K562 (cell line): ENCODE results near the gene HELZ. TPM values are rescaled to one million over a fixed set of nuclear protein-coding genes. Genes with fewer than 3 reads are reported as not detected.

Experiments used
- ATAC-seq: fragments of 200-7000 bp; cut with Tn5 transposase; 3 replicates; pipeline ENCODE4 v1.9.1; 2020; ENCODE audit warnings: moderate library complexity
- BruUV-seq: library from RNA; stranded (reverse); fragments of 400-500 nt; replicated peaks from 2 replicates; lab custom pipeline; 2021; lab: Mats Ljungman, UMichigan
- CTCF ChIA-PET: fragments of 300-600 bp; formaldehyde crosslinking; extraction: SDS; loops from one replicate; lab custom pipeline; 2021; ENCODE audit warnings: low intra/inter-chr PET ratio; lab: Yijun Ruan, JAX
- POLR2A ChIA-PET: fragments of 300-600, 350-650 bp; sonication (Branson Sonifier 250); formaldehyde crosslinking; extraction: SDS; loops from one replicate; lab custom pipeline; 2021; ENCODE audit warnings: antibody characterized with exemption, inconsistent platforms; lab: Yijun Ruan, JAX
- DNase-seq, 4 experiments: peaks; one replicate each; pipeline versions ENCODE4 v3.0.0 to v3.0.0-alpha.2; 2011 to 2018; ENCODE audit warnings: low spot score in 3 of 4, mixed read lengths in 3 of 4; ENCODE audit errors: extremely low read depth in 1 of 4
- FAIRE-seq: peaks from 2 replicates; lab custom pipeline; 2011; peaks lifted over from hg19 to GRCh38; lab: Jason Lieb, UNC
- H2AFZ ChIP-seq: 2 replicates; pipeline ENCODE4 v1.6.0; 2011; ENCODE audit warnings: low read depth, low read length, control low read depth, inconsistent platforms
- H3K27ac ChIP-seq: fragments of 200-600 bp; 3 replicates; pipeline ENCODE4 v1.8.0; 2011; ENCODE audit warnings: low read depth, mild to moderate bottlenecking, control low read depth, inconsistent platforms, low read length, moderate library complexity, mixed read lengths; ENCODE audit errors: extremely low read depth
- H3K27me3 ChIP-seq, 2 experiments: fragments of 300-600 bp in 1 of 2; 2 replicates in 1 of 2; 3 replicates in 1 of 2; pipeline versions ENCODE4 v1.6.0 to v1.8.0; 2011; ENCODE audit warnings: inconsistent platforms in 2 of 2, low read length in 2 of 2, mild to moderate bottlenecking in 1 of 2, mixed read lengths in 1 of 2, moderate library complexity in 1 of 2; ENCODE audit not compliant: control insufficient read depth in 2 of 2, insufficient read depth in 2 of 2
- H3K36me3 ChIP-seq: fragments of 300-600 bp; 3 replicates; pipeline ENCODE4 v1.8.0; 2011; ENCODE audit warnings: mild to moderate bottlenecking, low read length, inconsistent platforms; ENCODE audit not compliant: control insufficient read depth, insufficient read depth
- H3K4me1 ChIP-seq, 2 experiments: fragments of 200-600 bp in 1 of 2; replicated peaks in 1 of 2; 2 replicates in 1 of 2; 3 replicates in 1 of 2; pipeline versions ENCODE4 v1.5.1 to v1.8.0; 2011; ENCODE audit warnings: inconsistent platforms in 2 of 2, low read length in 2 of 2, mild to moderate bottlenecking in 1 of 2, mixed read lengths in 1 of 2, moderate library complexity in 1 of 2; ENCODE audit not compliant: control insufficient read depth in 2 of 2, insufficient read depth in 2 of 2
- H3K4me2 ChIP-seq: 2 replicates; pipeline ENCODE4 v1.6.1; 2011; ENCODE audit warnings: low read length, control low read depth, inconsistent platforms, mixed read lengths; ENCODE audit not compliant: insufficient read depth
- H3K4me3 ChIP-seq: fragments of 200-600 bp; sonication (generic), shearing (Covaris generic); 2 replicates; pipeline ENCODE4 v1.5.1; 2016; ENCODE audit warnings: control low read depth, inconsistent platforms
- H3K79me2 ChIP-seq: fragments of 200-600 bp; 3 replicates; pipeline ENCODE4 v1.8.0; 2011; ENCODE audit warnings: low read length, inconsistent platforms; ENCODE audit not compliant: control insufficient read depth, insufficient read depth
- H3K9ac ChIP-seq, 2 experiments: 2 replicates each; pipeline versions ENCODE4 v1.6.0 to v1.6.1; 2011; ENCODE audit warnings: low read depth in 2 of 2, low read length in 2 of 2, control low read depth in 1 of 2, inconsistent platforms in 1 of 2, mild to moderate bottlenecking in 1 of 2, mixed read lengths in 1 of 2; ENCODE audit not compliant: insufficient read depth in 1 of 2
- H3K9me1 ChIP-seq: one replicate; pipeline ENCODE4 v1.6.0; 2011; ENCODE audit warnings: inconsistent platforms, mild to moderate bottlenecking, low read length, moderate library complexity; ENCODE audit not compliant: control insufficient read depth, insufficient read depth
- H3K9me3 ChIP-seq: replicated peaks from 2 replicates; pipeline ENCODE4 v1.5.1; 2011; ENCODE audit warnings: low read depth, low read length, inconsistent platforms; ENCODE audit not compliant: control insufficient read depth, insufficient read depth
- H4K20me1 ChIP-seq: replicated peaks from 2 replicates; pipeline ENCODE4 v1.6.1; 2011; ENCODE audit warnings: low read length, inconsistent platforms, mixed read lengths; ENCODE audit not compliant: control insufficient read depth, insufficient read depth
- CBX2 ChIP-seq: fragments of 200-600 bp; sonication (generic); IDR thresholded peaks from one replicate; pipeline ENCODE4 v1.6.1; 2012; ENCODE audit warnings: mild to moderate bottlenecking, low read length, inconsistent platforms; ENCODE audit not compliant: insufficient read depth, poor library complexity, severe bottlenecking
- ESRRA ChIP-seq: fragments of 450-650 bp; IDR thresholded peaks from 2 replicates; pipeline ENCODE4 v1.6.1; 2014; ENCODE audit warnings: low read depth, mild to moderate bottlenecking, moderate library complexity, borderline replicate concordance
- HNRNPUL1 ChIP-seq: fragments of 200-400 bp; formaldehyde crosslinking; IDR thresholded peaks from 2 replicates; pipeline ENCODE4 v1.6.1; 2017; ENCODE audit warnings: low read length
- KDM5B ChIP-seq: fragments of 200-600 bp; sonication (generic); IDR thresholded peaks from 2 replicates; pipeline ENCODE4 v1.6.1; 2012; ENCODE audit warnings: low read depth, mild to moderate bottlenecking, moderate library complexity, low read length, control low read depth, inconsistent platforms; ENCODE audit not compliant: insufficient replicate concordance
- MTA3 ChIP-seq: fragments of 450-650 bp; formaldehyde crosslinking; IDR thresholded peaks from 2 replicates; pipeline ENCODE4 v1.6.1; 2017; ENCODE audit warnings: mild to moderate bottlenecking, borderline replicate concordance
- NCOA1 ChIP-seq: fragments of 450-650 bp; IDR thresholded peaks from 2 replicates; pipeline ENCODE4 v1.6.1; 2016; ENCODE audit warnings: low read depth
- NR2C2 ChIP-seq, 2 experiments: fragments of 200-800 bp in 1 of 2; sonication (Bioruptor generic) in 1 of 2; sonication (generic) in 1 of 2; formaldehyde crosslinking in 1 of 2; IDR thresholded peaks; 2 replicates each; pipeline versions ENCODE4 v1.6.1 to v1.8.0; 2016 to 2022; ENCODE audit warnings: mild to moderate bottlenecking in 1 of 2, missing compliant biosample characterization in 1 of 2, missing genetic modification characterization in 1 of 2, missing genetic modification reagents in 1 of 2
- RBFOX2 ChIP-seq: fragments of 200-400 bp; formaldehyde crosslinking; IDR thresholded peaks from 2 replicates; pipeline ENCODE4 v1.6.1; 2017; ENCODE audit warnings: low read depth, mild to moderate bottlenecking, low read length, moderate library complexity
- RNF2 ChIP-seq: sonication (generic); IDR thresholded peaks from 2 replicates; pipeline ENCODE4 v1.6.1; 2016
- SAFB2 ChIP-seq: fragments of 200-400 bp; formaldehyde crosslinking; IDR thresholded peaks from 2 replicates; pipeline ENCODE4 v1.6.1; 2018; ENCODE audit warnings: borderline replicate concordance, low read length, low read depth, moderate library complexity; ENCODE audit not compliant: severe bottlenecking
- SMAD2 ChIP-seq: fragments of 150-350 bp; IDR thresholded peaks from 2 replicates; pipeline ENCODE4 v1.6.1; 2014; ENCODE audit warnings: low read depth, mild to moderate bottlenecking, low read length
- SREBF1 ChIP-seq: fragments of 150-350 bp; IDR thresholded peaks from 2 replicates; pipeline ENCODE4 v1.6.1; 2014; ENCODE audit warnings: antibody characterized with exemption, low read depth, low read length, borderline replicate concordance
- SRSF7 ChIP-seq: fragments of 200-400 bp; formaldehyde crosslinking; optimal IDR thresholded peaks from 2 replicates; pipeline ENCODE3; 2017; ENCODE audit warnings: mild to moderate bottlenecking, low read depth, low read length
- TCF7 ChIP-seq: sonication (generic); IDR thresholded peaks from 2 replicates; pipeline ENCODE4 v1.6.1; 2016; ENCODE audit warnings: antibody characterized with exemption, borderline replicate concordance
- ZBED1 ChIP-seq: IDR thresholded peaks from 2 replicates; pipeline ENCODE4 v1.6.1; 2014
- ZC3H8 ChIP-seq: fragments of 450-650 bp; IDR thresholded peaks from 2 replicates; pipeline ENCODE4 v1.6.1; 2017
- ZNF778 ChIP-seq: fragments of 450-650 bp; formaldehyde crosslinking; IDR thresholded peaks from 2 replicates; pipeline ENCODE4 v1.4.0; 2020; ENCODE audit warnings: mild to moderate bottlenecking, moderate library complexity
- WGBS: fragments of 100-300 bp; shearing (Covaris generic); methylation state at CpG from one replicate; pipeline ENCODE4 v1.1.6; 2016; ENCODE audit warnings: low coverage, mixed read lengths; ENCODE audit not compliant: insufficient coverage; ENCODE audit errors: missing lambda C conversion rate; 5-methylcytosine and 5-hydroxymethylcytosine counted together
- in situ Hi-C: fragments of 300-500 bp; cut with MboI; formaldehyde crosslinking; loops from 4 replicates; pipeline ENCODE4 v1.15.0; 2018; ENCODE audit warnings: inconsistent platforms, mixed read lengths
- intact Hi-C: fragments of 100-400 bp; cut with micrococcal nuclease; formaldehyde crosslinking; loops from 2 replicates; pipeline ENCODE4 v1.14.2; 2022
- polyA plus RNA-seq, 8 experiments: library from polyadenylated mRNA; depleted of rRNA in 4 of 8; stranded (reverse) in 5 of 8; unstranded in 3 of 8; fragments of >200 nt; fragmentation: Nextera tagmentation in 2 of 8; fragmentation: Illumina TruSeq in 1 of 8; extraction: Ambion mirVana in 2 of 8; extraction: Trizol in 1 of 8; gene quantifications; 2 replicates each; pipeline versions ENCODE4 v1.2.1 to v1.2.3, GENCODE V29; 2011 to 2014; ENCODE audit warnings: inconsistent platforms in 1 of 8, missing spikeins in 1 of 8
- total RNA-seq, 7 experiments: library from RNA; depleted of rRNA in 6 of 7; stranded (reverse); fragments of >200 nt in 6 of 7; fragmentation: Illumina TruSeq in 2 of 7; extraction: Trizol in 2 of 7; gene quantifications; 2 replicates each; pipeline versions ENCODE4 v1.2.1 to v1.2.3, GENCODE V29; 2011 to 2021; ENCODE audit warnings: low replicate concordance in 1 of 7
- TF ChIP-seq, protein P1 (sequence below): fragments of 200-400 bp; formaldehyde crosslinking; IDR thresholded peaks from 2 replicates; pipeline ENCODE4 v1.6.1; 2017; ENCODE audit warnings: mild to moderate bottlenecking, low read depth, low read length, moderate library complexity

HELZ gene
- total and polyA plus RNA-seq, 9 of the 15 experiments (the other 6 are each of a cell fraction or from before 2014, with no cell fraction given) = 5.2 to 39.8 (median 17.3) TPM

DNA sequence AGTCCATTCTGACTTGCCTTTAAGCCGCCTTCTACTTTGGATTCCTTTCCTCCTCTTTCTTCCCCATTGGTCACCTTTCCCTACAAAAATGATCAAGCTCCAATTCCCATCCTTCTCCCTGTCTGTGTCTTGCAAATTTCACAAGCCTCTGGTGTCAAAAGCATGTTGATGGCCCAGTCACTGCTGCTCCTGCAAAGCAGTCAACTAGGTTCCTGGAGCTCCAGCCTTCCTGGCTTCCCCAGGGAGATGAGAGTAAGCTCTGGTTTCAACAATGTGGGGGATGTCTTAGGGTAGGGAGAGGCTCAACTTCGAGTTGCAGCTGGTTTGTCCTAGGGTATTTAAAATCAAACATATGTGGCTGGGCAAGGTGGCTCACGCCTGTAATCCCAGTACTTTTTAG lies 36.1 kb upstream of the HELZ start:
- in situ Hi-C loops (no loop called here), intact Hi-C loops (no loop called here)
- no peaks in the 10 kb centered on the region for H3K79me2 ChIP-seq
- no peaks in the 10 kb centered on the region for H3K9me1 ChIP-seq
- H3K36me3 ChIP-seq = no peaks in the 10 kb centered on the region
- H3K4me1 ChIP-seq = no peaks in the 10 kb centered on the region
- TF ChIP-seq SREBF1 (no peak), ZBED1 (no peak), NCOA1 (no peak), TCF7 (no peak), NR2C2 (CRISPR knock-in tag; IDR thresholded peaks at IDR 0.05) (no peak), NR2C2 (tag; IDR thresholded peaks at IDR 0.05) (no peak), SMAD2 (no peak), MTA3 (no peak), KDM5B (no peak), SRSF7 (no peak), CBX2 (no peak), RBFOX2 (no peak), SAFB2 (no peak), HNRNPUL1 (no peak), ZNF778 (CRISPR knock-in tag) (no peak), ZC3H8 (no peak), ESRRA (no peak), RNF2 (no peak)
- TF ChIP-seq, protein P1, sequence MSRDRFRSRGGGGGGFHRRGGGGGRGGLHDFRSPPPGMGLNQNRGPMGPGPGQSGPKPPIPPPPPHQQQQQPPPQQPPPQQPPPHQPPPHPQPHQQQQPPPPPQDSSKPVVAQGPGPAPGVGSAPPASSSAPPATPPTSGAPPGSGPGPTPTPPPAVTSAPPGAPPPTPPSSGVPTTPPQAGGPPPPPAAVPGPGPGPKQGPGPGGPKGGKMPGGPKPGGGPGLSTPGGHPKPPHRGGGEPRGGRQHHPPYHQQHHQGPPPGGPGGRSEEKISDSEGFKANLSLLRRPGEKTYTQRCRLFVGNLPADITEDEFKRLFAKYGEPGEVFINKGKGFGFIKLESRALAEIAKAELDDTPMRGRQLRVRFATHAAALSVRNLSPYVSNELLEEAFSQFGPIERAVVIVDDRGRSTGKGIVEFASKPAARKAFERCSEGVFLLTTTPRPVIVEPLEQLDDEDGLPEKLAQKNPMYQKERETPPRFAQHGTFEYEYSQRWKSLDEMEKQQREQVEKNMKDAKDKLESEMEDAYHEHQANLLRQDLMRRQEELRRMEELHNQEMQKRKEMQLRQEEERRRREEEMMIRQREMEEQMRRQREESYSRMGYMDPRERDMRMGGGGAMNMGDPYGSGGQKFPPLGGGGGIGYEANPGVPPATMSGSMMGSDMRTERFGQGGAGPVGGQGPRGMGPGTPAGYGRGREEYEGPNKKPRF = no peak
- H3K4me2 ChIP-seq = no peak overlapping the region
- no peak for DNase-seq
- no peak overlapping the region for H2AFZ ChIP-seq
- no peak overlapping the region for H3K4me3 ChIP-seq
- H3K9me3 ChIP-seq = no peaks in the 10 kb centered on the region
- no peaks in the 10 kb centered on the region for H3K27me3 ChIP-seq
- CTCF ChIA-PET = no interaction called here
- H4K20me1 ChIP-seq = no peaks in the 10 kb centered on the region
- FAIRE-seq = no peak
- POLR2A ChIA-PET = no interaction called here
- no peak overlapping the region for H3K9ac ChIP-seq
- no TSS peak for BruUV-seq
- WGBS = 25% methylated on average over 3 of the region's 3 CpGs
- H3K27ac ChIP-seq = no peak overlapping the region
- ATAC-seq = no peak
